BE2C (cell line): ENCODE measurements around the gene WAS. TPM values are rescaled to one million over a fixed set of nuclear protein-coding genes. Genes with fewer than 3 reads are reported as not detected.
A peak's percentile ranks its signal among the peaks of the same experiment; 100 is the strongest.
"Not testable (repeated sequence)": the region's sequence is repeated elsewhere in the genome, so short reads cannot be mapped to it uniquely, and the experiment has no call there.

Experiments
- DNase-seq: peaks from one replicate; pipeline ENCODE4 v3.0.0-alpha.2; 2020
- H3K27me3 ChIP-seq: fragments of 250-450 bp; sonication (Bioruptor Pico); 2 replicates; pipeline ENCODE4 v1.5.1; 2020; ENCODE audit warnings: mild to moderate bottlenecking
- H3K36me3 ChIP-seq: fragments of 250-450 bp; sonication (Bioruptor Pico); 2 replicates; pipeline ENCODE4 v1.5.1; 2020; ENCODE audit warnings: mild to moderate bottlenecking
- H3K4me1 ChIP-seq: fragments of 250-450 bp; sonication (Bioruptor Pico); 2 replicates; pipeline ENCODE4 v1.5.1; 2020
- H3K4me3 ChIP-seq: 2 replicates; pipeline ENCODE4 v1.5.1; 2011; ENCODE audit warnings: low read depth, low read length
- H3K9me3 ChIP-seq: fragments of 250-450 bp; sonication (Bioruptor Pico); 2 replicates; pipeline ENCODE4 v1.5.1; 2020
- CTCF ChIP-seq: IDR thresholded peaks from 2 replicates; pipeline ENCODE4 v1.5.1; 2012; ENCODE audit warnings: mild to moderate bottlenecking, low read depth, low read length
- polyA plus RNA-seq: library from polyadenylated mRNA; unstranded; fragments of >200 nt; gene quantifications from one replicate; pipeline ENCODE4 v1.2.1, GENCODE V29; 2012; ENCODE audit warnings: low read depth, missing spikeins; ENCODE audit not compliant: insufficient read length, insufficient read depth

The WAS gene
- 1.1 TPM for polyA plus RNA-seq

GRCh38 chrX:48683411-48683982 lies at the start of gene WAS:
WAS (plus strand) TSS chrX:48683799; CDS start chrX:48683854, 55 bp downstream.
- Histone ChIP-seq H3K4me1 (no peaks in the 10 kb centered on the region), H3K4me3 (no peak within 1 kb of the TSS), H3K36me3 (no peaks in the 10 kb centered on the region), H3K9me3 (no peaks in the 10 kb centered on the region), H3K27me3 (no peaks in the 10 kb centered on the region)
- no peak for DNase-seq
- TF ChIP-seq CTCF: no peak

GRCh38 chrX:48636301-48636700 lies 47.3 kb upstream of the WAS start:
- H3K27me3 ChIP-seq: no peaks in the 10 kb centered on the region
- H3K4me1 ChIP-seq: no peaks in the 10 kb centered on the region
- no peaks in the 10 kb centered on the region for H3K36me3 ChIP-seq
- no peak for DNase-seq
- no peak for TF ChIP-seq CTCF
- no peak overlapping the region for H3K4me3 ChIP-seq
- no peaks in the 10 kb centered on the region for H3K9me3 ChIP-seq

GRCh38 chrX:48636776-48637175 lies 46.8 kb upstream of the WAS start:
- H3K36me3 ChIP-seq: no peaks in the 10 kb centered on the region
- TF ChIP-seq CTCF: no peak
- no peak for DNase-seq
- H3K4me1 ChIP-seq: no peaks in the 10 kb centered on the region
- no peak overlapping the region for H3K4me3 ChIP-seq
- H3K27me3 ChIP-seq: no peaks in the 10 kb centered on the region
- H3K9me3 ChIP-seq: no peaks in the 10 kb centered on the region

- no peak for DNase-seq
- H3K9me3 ChIP-seq: no peaks in the 10 kb centered on the region
- no peaks in the 10 kb centered on the region for H3K27me3 ChIP-seq
- no peaks in the 10 kb centered on the region for H3K4me1 ChIP-seq
- H3K4me3 ChIP-seq: no peak overlapping the region
- TF ChIP-seq CTCF: no peak
- H3K36me3 ChIP-seq: no peaks in the 10 kb centered on the region
Observed at GRCh38 chrX:48645669-48646068, 37.9 kb upstream of the WAS start.

GRCh38 chrX:48648336-48648751 lies 35.3 kb upstream of the WAS start:
- H3K27me3 ChIP-seq: no peaks in the 10 kb centered on the region
- H3K9me3 ChIP-seq: no peaks in the 10 kb centered on the region
- no peaks in the 10 kb centered on the region for H3K4me1 ChIP-seq
- no peak overlapping the region for H3K4me3 ChIP-seq
- no peaks in the 10 kb centered on the region for H3K36me3 ChIP-seq
- TF ChIP-seq CTCF: peak; percentile 48
- DNase-seq: peak; percentile 44

GRCh38 chrX:48649102-48649501 lies 34.5 kb upstream of the WAS start:
- Histone ChIP-seq H3K9me3 (no peaks in the 10 kb centered on the region), H3K27me3 (no peaks in the 10 kb centered on the region), H3K4me3 (no peak overlapping the region), H3K4me1 (no peaks in the 10 kb centered on the region), H3K36me3 (no peaks in the 10 kb centered on the region)
- no peak for DNase-seq
- no peak for TF ChIP-seq CTCF

GRCh38 chrX:48652055-48652579 lies 31.5 kb upstream of the WAS start:
- H3K36me3 ChIP-seq, H3K9me3 ChIP-seq, H3K4me3 ChIP-seq, DNase-seq, H3K27me3 ChIP-seq, H3K4me1 ChIP-seq: not testable (repeated sequence)

GRCh38 chrX:48654746-48655145 lies 28.9 kb upstream of the WAS start:
- H3K27me3 ChIP-seq: not testable (repeated sequence)

GRCh38 chrX:48659686-48660085 lies 23.9 kb upstream of the WAS start:
- H3K27me3 ChIP-seq, H3K4me1 ChIP-seq, DNase-seq, H3K36me3 ChIP-seq, H3K4me3 ChIP-seq, H3K9me3 ChIP-seq: not testable (repeated sequence)

More at GRCh38 chrX:48654746-48655145, 28.9 kb upstream of the WAS start:
- not testable (repeated sequence) for DNase-seq, H3K4me3 ChIP-seq, H3K36me3 ChIP-seq, H3K9me3 ChIP-seq, H3K4me1 ChIP-seq
